CD4-positive, CD25-positive, alpha-beta regulatory T cell (primary cell): ENCODE measurements around the gene BTG2. TPM values are rescaled to one million over a fixed set of nuclear protein-coding genes. Genes with fewer than 3 reads are reported as not detected.

Source experiments
- ATAC-seq, 2 donors: fragments of 150-1000 bp; cut with Tn5 transposase; one replicate each; pipeline ENCODE4 v1.10.0; 2021; ENCODE audit warnings: low read depth in 2 of 2, moderate number of reproducible peaks in 2 of 2, moderate library complexity in 1 of 2
- DNase-seq, 3 donors: peaks; one replicate each; pipeline versions ENCODE4 v3.0.0 to v3.0.0-alpha.2; 2012 to 2022; ENCODE audit warnings: mixed read lengths in 1 of 3
- H3K27ac ChIP-seq: one replicate; pipeline ENCODE4 v1.7.0; 2013; ENCODE audit warnings: mild to moderate bottlenecking, low read length; ENCODE audit not compliant: insufficient read depth, poor library complexity, severe bottlenecking
- H3K27me3 ChIP-seq: one replicate; pipeline ENCODE4 v1.7.0; 2013; ENCODE audit warnings: low read length; ENCODE audit not compliant: control insufficient read depth, insufficient read depth
- H3K36me3 ChIP-seq: one replicate; pipeline ENCODE4 v1.7.0; 2013; ENCODE audit warnings: mild to moderate bottlenecking, low read length, moderate library complexity; ENCODE audit not compliant: control insufficient read depth, insufficient read depth
- H3K4me1 ChIP-seq: 2 replicates; pipeline ENCODE4 v1.7.0; 2013; ENCODE audit warnings: mild to moderate bottlenecking, low read length; ENCODE audit not compliant: insufficient read depth, control insufficient read depth, poor library complexity, severe bottlenecking
- H3K4me3 ChIP-seq: one replicate; pipeline ENCODE4 v1.7.0; 2013; ENCODE audit warnings: low read depth, mild to moderate bottlenecking, low read length, moderate library complexity
- H3K9me3 ChIP-seq, 2 experiments: 1 replicate in 1 of 2; 2 replicates in 1 of 2; pipeline ENCODE4 v1.7.0; 2013; ENCODE audit warnings: low read length in 2 of 2, mild to moderate bottlenecking in 1 of 2, moderate library complexity in 1 of 2; ENCODE audit not compliant: control insufficient read depth in 2 of 2
- H3K27ac Mint-ChIP-seq, 3 donors: one replicate each; pipeline ENCODE4 v1.8.0; 2020 to 2022; ENCODE audit warnings: mild to moderate bottlenecking in 3 of 3, mixed read lengths in 3 of 3, moderate library complexity in 2 of 3
- H3K27me3 Mint-ChIP-seq: one replicate; pipeline ENCODE4 v1.8.0; 2022; ENCODE audit warnings: mild to moderate bottlenecking, mixed read lengths
- H3K36me3 Mint-ChIP-seq: one replicate; pipeline ENCODE4 v1.8.0; 2020; ENCODE audit warnings: mixed read lengths
- H3K4me1 Mint-ChIP-seq, 4 donors: one replicate each; pipeline ENCODE4 v1.8.0; 2020 to 2022; ENCODE audit warnings: mixed read lengths in 4 of 4, mild to moderate bottlenecking in 1 of 4
- H3K4me3 Mint-ChIP-seq, 4 donors: one replicate each; pipeline ENCODE4 v1.8.0; 2020 to 2022; ENCODE audit warnings: mild to moderate bottlenecking in 4 of 4, mixed read lengths in 4 of 4, moderate library complexity in 3 of 4
- H3K9me3 Mint-ChIP-seq, 7 donors: one replicate each; pipeline ENCODE4 v1.8.0; 2020 to 2022; ENCODE audit warnings: mixed read lengths in 7 of 7, mild to moderate bottlenecking in 3 of 7, moderate library complexity in 2 of 7
- polyA plus RNA-seq, 4 donors: library from polyadenylated mRNA; unstranded; fragments of 300-500 nt; fragmentation: Illumina TruSeq; gene quantifications; one replicate each; pipeline ENCODE4 v1.2.3, GENCODE V29; 2021
- total RNA-seq: library from RNA; stranded (reverse); gene quantifications from one replicate; pipeline ENCODE4 v1.2.3, GENCODE V29; 2022

Gene BTG2
- total and polyA plus RNA-seq, 5 donors from 2014 or later = 153 to 1,002 (median 168) TPM

GRCh38 chr1:203317429-203318228 is 12.3 kb downstream of the BTG2 start:
- peaks cover 32 to 81% (median 58%) of the 10 kb centered on the region in 4 donors for H3K4me1 Mint-ChIP-seq
- H3K9me3 Mint-ChIP-seq = no peaks in the 10 kb centered on the region
- no peak for ATAC-seq
- Histone ChIP-seq H3K27ac (no peak overlapping the region), H3K9me3 (no peaks in the 10 kb centered on the region), H3K27me3 (no peaks in the 10 kb centered on the region), H3K36me3 (no peaks in the 10 kb centered on the region), H3K4me3 (no peak overlapping the region), H3K4me1 (peaks cover 47% of the 10 kb centered on the region)
- H3K36me3 Mint-ChIP-seq = peaks cover 8% of the 10 kb centered on the region
- no peak for DNase-seq
- peak overlapping the region in 2 of 4 donors; percentile 7 to 61 for H3K4me3 Mint-ChIP-seq
- no peaks in the 10 kb centered on the region for H3K27me3 Mint-ChIP-seq
- peak overlapping the region in 2 of 3 donors; percentile 78 to 98 for H3K27ac Mint-ChIP-seq

GRCh38 chr1:203318229-203318517 is 12.9 kb downstream of the BTG2 start:
- no peak for DNase-seq

GRCh38 chr1:203320591-203321272 is 15.4 kb downstream of the BTG2 start:
- Histone ChIP-seq H3K27me3 (no peaks in the 10 kb centered on the region), H3K36me3 (no peaks in the 10 kb centered on the region), H3K4me1 (peaks cover 73% of the 10 kb centered on the region), H3K27ac (peak overlapping the region; percentile 100), H3K4me3 (peak overlapping the region; percentile 45), H3K9me3 (no peaks in the 10 kb centered on the region)
- ATAC-seq (peak; percentile 78 to 81), DNase-seq (peak; percentile 69 to 95 (median 83))
- Mint-ChIP-seq H3K9me3 (no peaks in the 10 kb centered on the region), H3K27ac (peak overlapping the region; percentile 98 to 99 (median 98)), H3K4me3 (peak overlapping the region; percentile 79 to 90 (median 86)), H3K27me3 (no peaks in the 10 kb centered on the region), H3K4me1 (peaks cover 42 to 96% (median 73%) of the 10 kb centered on the region in 4 donors), H3K36me3 (peaks cover 2% of the 10 kb centered on the region)

More at GRCh38 chr1:203318229-203318517, 12.9 kb downstream of the BTG2 start:
- H3K27ac Mint-ChIP-seq = peak overlapping the region in 2 of 3 donors; percentile 78 to 98
- Histone ChIP-seq H3K36me3 (no peaks in the 10 kb centered on the region), H3K27me3 (no peaks in the 10 kb centered on the region), H3K9me3 (no peaks in the 10 kb centered on the region), H3K4me3 (no peak overlapping the region), H3K4me1 (peaks cover 49% of the 10 kb centered on the region), H3K27ac (no peak overlapping the region)
- H3K9me3 Mint-ChIP-seq = no peaks in the 10 kb centered on the region
- no peak for ATAC-seq
- H3K4me1 Mint-ChIP-seq = peaks cover 32 to 85% (median 61%) of the 10 kb centered on the region in 4 donors
- H3K27me3 Mint-ChIP-seq = no peaks in the 10 kb centered on the region
- peaks cover 8% of the 10 kb centered on the region for H3K36me3 Mint-ChIP-seq
- peak overlapping the region in 1 of 4 donors; percentile 61 for H3K4me3 Mint-ChIP-seq

- Histone ChIP-seq H3K4me3 (peak overlapping the region; percentile 45), H3K27ac (peak overlapping the region; percentile 100), H3K27me3 (no peaks in the 10 kb centered on the region), H3K36me3 (no peaks in the 10 kb centered on the region), H3K4me1 (peaks cover 80% of the 10 kb centered on the region), H3K9me3 (no peaks in the 10 kb centered on the region)
- Mint-ChIP-seq H3K4me1 (peaks cover 42 to 99% (median 74%) of the 10 kb centered on the region in 4 donors), H3K36me3 (no peaks in the 10 kb centered on the region), H3K9me3 (no peaks in the 10 kb centered on the region), H3K27me3 (no peaks in the 10 kb centered on the region), H3K27ac (peak overlapping the region; percentile 98 to 99 (median 98)), H3K4me3 (peak overlapping the region; percentile 56 to 90 (median 86))
- peak in 1 of 2 donors; percentile 1 for ATAC-seq
- peak in 1 of 3 donors; percentile 39 for DNase-seq
These were observed 16.1 kb downstream of the BTG2 start for GRCh38 chr1:203321273-203322052.

- Histone ChIP-seq H3K4me3 (peak overlapping the region; percentile 12), H3K27me3 (no peaks in the 10 kb centered on the region), H3K4me1 (peaks cover 90% of the 10 kb centered on the region), H3K27ac (peak overlapping the region; percentile 100), H3K9me3 (no peaks in the 10 kb centered on the region), H3K36me3 (no peaks in the 10 kb centered on the region)
- DNase-seq (no peak), ATAC-seq (no peak)
- H3K9me3 Mint-ChIP-seq = no peaks in the 10 kb centered on the region
- H3K27ac Mint-ChIP-seq = peak overlapping the region; percentile 98 to 99 (median 98)
- no peaks in the 10 kb centered on the region for H3K36me3 Mint-ChIP-seq
- H3K4me1 Mint-ChIP-seq = peaks cover 39 to 95% (median 71%) of the 10 kb centered on the region in 4 donors
- H3K27me3 Mint-ChIP-seq = no peaks in the 10 kb centered on the region
- H3K4me3 Mint-ChIP-seq = peak overlapping the region; percentile 84 to 90 (median 88)
These were observed 17.3 kb downstream of the BTG2 start for GRCh38 chr1:203322500-203323179.

GRCh38 chr1:203323587-203323986 is 18.3 kb downstream of the BTG2 start:
- Mint-ChIP-seq H3K9me3 (no peaks in the 10 kb centered on the region), H3K27me3 (no peaks in the 10 kb centered on the region), H3K4me1 (peaks cover 35 to 96% (median 74%) of the 10 kb centered on the region in 4 donors), H3K36me3 (no peaks in the 10 kb centered on the region), H3K27ac (peak overlapping the region; percentile 98 to 99 (median 98)), H3K4me3 (peak overlapping the region; percentile 84 to 90 (median 88))
- peak overlapping the region; percentile 100 for H3K27ac ChIP-seq
- no peaks in the 10 kb centered on the region for H3K27me3 ChIP-seq
- no peaks in the 10 kb centered on the region for H3K9me3 ChIP-seq
- no peak for ATAC-seq
- H3K36me3 ChIP-seq = no peaks in the 10 kb centered on the region
- DNase-seq = no peak
- peaks cover 95% of the 10 kb centered on the region for H3K4me1 ChIP-seq
- H3K4me3 ChIP-seq = peak overlapping the region; percentile 69
